Measurements from ENCODE around the gene MLST8.
A peak's percentile ranks its signal among the peaks of the same experiment; 100 is the strongest.

Gene MLST8

DNA sequence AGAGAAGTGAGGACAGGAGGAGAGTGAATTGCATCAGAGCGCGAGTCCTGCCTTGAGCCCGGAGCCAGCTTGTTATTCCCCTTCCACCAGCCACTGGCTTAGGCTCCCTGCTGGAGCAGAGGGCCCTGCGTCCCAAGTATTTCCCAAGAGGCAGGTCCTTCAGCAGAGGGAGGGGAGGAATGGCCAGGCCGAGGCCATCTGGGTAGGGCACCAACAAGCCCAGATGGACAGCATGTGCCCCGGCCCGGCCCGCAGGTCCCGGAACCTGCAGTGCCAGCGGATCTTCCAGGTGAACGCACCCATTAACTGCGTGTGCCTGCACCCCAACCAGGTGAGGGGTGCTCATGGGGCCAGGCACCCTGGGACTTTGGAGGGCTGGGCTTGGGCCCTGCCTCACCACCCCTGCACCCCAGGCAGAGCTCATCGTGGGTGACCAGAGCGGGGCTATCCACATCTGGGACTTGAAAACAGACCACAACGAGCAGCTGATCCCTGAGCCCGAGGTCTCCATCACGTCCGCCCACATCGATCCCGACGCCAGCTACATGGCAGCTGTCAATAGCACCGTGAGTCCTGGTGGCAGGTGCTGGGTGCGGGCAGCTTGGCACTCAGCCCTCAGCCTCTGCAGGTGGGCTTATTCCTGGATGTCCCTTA lies 1.7 kb downstream of the MLST8 start:
- H3K4me3 Mint-ChIP-seq = peak overlapping the region; percentile 90
- H3K27me3 Mint-ChIP-seq = no peaks in the 10 kb centered on the region
- H3K4me1 Mint-ChIP-seq (ENCODE audit: low read depth) = peaks cover 17% of the 10 kb centered on the region
- H3K27ac Mint-ChIP-seq = no peak overlapping the region
- H3K9me3 Mint-ChIP-seq (ENCODE audit: low read depth) = no peaks in the 10 kb centered on the region
- H3K36me3 Mint-ChIP-seq = peaks cover 5% of the 10 kb centered on the region

DNA sequence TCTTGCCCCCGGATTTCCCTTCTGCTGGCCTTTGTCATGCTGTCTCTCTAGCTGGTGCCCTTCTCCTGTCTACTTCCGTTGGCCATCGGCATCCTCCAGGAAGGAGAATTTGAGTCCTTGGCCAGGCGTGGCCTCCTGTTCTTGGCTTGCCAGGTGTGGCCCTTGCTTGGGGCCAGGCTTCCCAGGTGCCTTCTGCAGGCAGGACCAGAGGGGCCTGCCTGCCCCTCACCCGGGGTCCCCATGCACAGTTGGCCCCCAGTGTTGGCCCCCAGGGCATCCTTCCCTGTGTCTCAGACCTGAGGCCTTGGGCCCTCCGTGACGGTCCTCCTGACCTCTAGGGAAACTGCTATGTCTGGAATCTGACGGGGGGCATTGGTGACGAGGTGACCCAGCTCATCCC lies 2.6 kb downstream of the MLST8 start:
- peak overlapping the region; percentile 90 for H3K4me3 Mint-ChIP-seq
- H3K27me3 Mint-ChIP-seq = no peaks in the 10 kb centered on the region
- H3K27ac Mint-ChIP-seq = peak overlapping the region; percentile 58
- peaks cover 7% of the 10 kb centered on the region for H3K36me3 Mint-ChIP-seq
- no peaks in the 10 kb centered on the region for H3K9me3 Mint-ChIP-seq (ENCODE audit: low read depth)
- peaks cover 23% of the 10 kb centered on the region for H3K4me1 Mint-ChIP-seq (ENCODE audit: low read depth)

DNA sequence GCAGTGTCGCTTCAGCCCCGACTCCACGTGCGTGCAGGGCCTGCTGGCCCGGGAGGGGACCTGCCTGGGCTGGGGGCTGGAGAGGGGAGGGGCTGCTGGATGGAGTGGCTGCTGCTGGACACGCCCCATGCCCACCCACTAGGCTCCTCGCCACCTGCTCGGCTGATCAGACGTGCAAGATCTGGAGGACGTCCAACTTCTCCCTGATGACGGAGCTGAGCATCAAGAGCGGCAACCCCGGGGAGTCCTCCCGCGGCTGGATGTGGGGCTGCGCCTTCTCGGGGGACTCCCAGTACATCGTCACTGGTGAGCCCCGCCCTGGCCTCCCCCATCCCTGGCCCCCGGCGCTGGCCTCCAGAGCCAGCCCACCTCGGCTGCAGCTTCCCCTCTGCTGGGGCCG lies 3.1 kb downstream of the MLST8 start:
- Mint-ChIP-seq H3K9me3 (ENCODE audit: low read depth) (no peaks in the 10 kb centered on the region), H3K27me3 (no peaks in the 10 kb centered on the region), H3K4me3 (no peak overlapping the region), H3K36me3 (peaks cover 7% of the 10 kb centered on the region), H3K4me1 (ENCODE audit: low read depth) (peaks cover 27% of the 10 kb centered on the region), H3K27ac (no peak overlapping the region)

DNA sequence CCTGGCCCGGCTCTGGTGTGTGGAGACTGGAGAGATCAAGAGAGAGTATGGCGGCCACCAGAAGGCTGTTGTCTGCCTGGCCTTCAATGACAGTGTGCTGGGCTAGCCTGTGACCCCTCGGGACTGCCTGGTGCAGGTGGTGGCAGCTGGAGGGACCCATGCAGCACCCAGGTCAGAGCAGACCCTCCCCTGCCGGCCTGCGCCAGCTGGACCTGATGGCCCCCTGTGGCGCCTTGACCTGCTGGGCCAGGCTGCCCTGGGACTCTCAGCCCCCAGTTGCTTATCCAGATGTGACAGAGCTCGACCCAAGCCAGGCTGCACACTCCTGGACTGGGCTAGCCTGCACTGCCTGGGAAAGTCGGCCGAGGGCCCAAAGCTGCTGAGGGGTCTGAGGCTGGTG lies 3.5 kb downstream of the MLST8 start:
- Mint-ChIP-seq H3K36me3 (peaks cover 9% of the 10 kb centered on the region), H3K4me1 (ENCODE audit: low read depth) (peaks cover 29% of the 10 kb centered on the region), H3K9me3 (ENCODE audit: low read depth) (no peaks in the 10 kb centered on the region), H3K4me3 (no peak overlapping the region), H3K27me3 (no peaks in the 10 kb centered on the region), H3K27ac (no peak overlapping the region)

DNA sequence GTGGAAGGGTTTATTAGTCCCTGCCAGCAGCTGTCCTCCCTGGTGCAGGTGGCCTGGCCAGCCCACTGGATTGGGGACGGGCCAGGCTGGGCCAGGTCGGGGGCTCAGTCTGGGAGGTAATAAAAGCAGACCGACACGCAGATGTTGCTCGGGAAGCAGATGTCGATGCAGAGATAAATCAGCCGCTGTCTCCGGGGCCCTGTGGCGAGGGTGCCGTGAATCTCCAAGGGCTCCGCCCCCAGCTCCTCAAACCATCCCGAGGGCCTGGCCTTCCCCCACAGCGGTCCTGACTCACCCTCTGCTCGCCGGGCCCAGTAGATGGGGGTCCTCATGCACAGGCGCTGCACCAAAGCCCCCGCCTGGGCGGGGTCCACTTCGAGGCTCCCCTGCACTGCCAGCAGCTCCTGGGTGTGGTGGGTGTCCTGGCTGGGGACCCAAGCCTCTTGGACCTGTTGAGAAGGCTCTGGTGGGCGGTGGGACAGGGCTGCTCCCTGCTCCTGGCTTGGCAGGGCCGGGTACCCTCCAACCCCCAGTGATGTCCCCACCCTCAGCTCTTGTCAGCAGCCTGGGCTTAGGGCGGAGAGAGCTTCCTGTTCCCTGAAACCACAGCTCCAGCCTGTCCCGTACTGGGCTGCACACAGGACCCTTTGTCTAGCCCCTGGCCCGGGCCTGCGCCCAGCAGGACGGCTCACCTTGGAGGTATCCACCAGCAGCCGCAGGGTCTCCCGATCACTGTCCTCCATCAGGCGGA lies 4.2 kb downstream of the MLST8 start:
- Mint-ChIP-seq H3K27me3 (no peaks in the 10 kb centered on the region), H3K4me3 (no peak overlapping the region), H3K36me3 (peaks cover 9% of the 10 kb centered on the region), H3K9me3 (ENCODE audit: low read depth) (no peaks in the 10 kb centered on the region), H3K4me1 (ENCODE audit: low read depth) (peaks cover 26% of the 10 kb centered on the region), H3K27ac (no peak overlapping the region)

DNA sequence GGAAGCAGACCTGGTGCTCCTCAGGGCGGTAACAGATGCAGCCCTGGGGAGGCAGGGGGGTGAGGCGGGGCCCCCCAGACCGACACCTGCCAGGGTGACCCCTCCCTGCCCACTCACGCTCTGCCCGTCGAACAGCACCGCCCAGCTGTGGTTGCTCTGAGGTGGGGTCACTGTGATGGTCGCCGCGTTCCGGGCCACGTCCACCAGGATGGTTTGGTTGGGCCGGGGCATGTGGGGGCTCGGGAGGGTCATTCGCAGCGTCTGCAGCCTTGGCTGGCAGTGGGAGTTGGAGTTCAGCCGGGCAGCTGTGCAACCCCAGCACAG lies 4.7 kb downstream of the MLST8 start:
- peaks cover 9% of the 10 kb centered on the region for H3K36me3 Mint-ChIP-seq
- H3K4me1 Mint-ChIP-seq (ENCODE audit: low read depth) = peaks cover 22% of the 10 kb centered on the region
- no peak overlapping the region for H3K4me3 Mint-ChIP-seq
- no peak overlapping the region for H3K27ac Mint-ChIP-seq
- no peaks in the 10 kb centered on the region for H3K27me3 Mint-ChIP-seq
- no peaks in the 10 kb centered on the region for H3K9me3 Mint-ChIP-seq (ENCODE audit: low read depth)

DNA sequence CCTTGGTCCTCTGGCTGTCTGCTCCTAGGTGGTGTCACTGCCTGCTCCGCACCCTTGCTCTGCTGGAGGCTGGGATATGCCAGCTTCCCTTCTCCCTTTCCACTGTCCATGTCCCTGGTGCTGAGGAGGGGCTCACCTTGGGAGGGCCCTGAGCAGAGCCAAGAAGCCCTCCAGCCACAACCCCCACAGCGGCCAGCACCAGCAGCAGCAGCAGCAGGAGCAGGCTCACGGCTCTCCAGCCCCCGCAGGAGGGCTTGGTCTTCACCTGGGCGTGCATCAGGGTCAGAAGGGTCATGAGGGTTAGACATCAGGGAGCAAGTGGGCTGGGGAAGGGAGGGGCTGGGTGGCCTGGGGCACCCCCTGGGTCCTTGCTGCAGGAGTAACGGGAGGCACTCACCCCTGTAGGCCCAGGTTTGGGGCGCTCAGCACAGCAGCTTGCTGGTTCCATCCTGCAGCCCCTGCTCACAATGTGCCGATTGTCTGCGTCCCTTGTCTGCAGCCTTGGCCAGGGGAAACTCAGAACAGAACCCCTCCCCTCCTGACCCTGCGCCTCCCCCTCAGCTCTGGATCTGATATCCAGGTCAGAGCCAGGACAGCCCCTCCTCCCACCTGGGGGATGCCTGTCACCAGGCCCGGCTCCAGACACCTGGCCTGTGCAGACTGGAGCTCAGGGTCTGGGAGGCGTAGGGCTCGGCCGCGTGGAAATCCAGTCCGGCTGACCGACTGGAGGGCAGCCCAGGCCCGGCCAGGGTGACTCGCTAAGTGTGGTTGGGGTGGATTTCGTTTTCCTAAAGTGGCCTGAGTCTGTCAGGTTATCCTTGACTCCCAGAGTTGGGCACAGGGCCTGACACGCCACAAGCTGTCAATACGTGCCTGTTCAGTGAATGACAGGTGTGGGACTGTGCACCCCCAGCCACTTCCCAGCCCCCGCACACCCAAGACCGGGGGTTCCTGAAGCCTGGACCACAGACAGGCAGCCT lies 5.4 kb downstream of the MLST8 start, which contains the start of gene BRICD5:
BRICD5 (minus strand) TSS at position 478 of the 980 bp plus-strand sequence; CDS start at position 448, 30 bp downstream.
- H3K36me3 Mint-ChIP-seq = peaks cover 9% of the 10 kb centered on the region
- no peaks in the 10 kb centered on the region for H3K9me3 Mint-ChIP-seq (ENCODE audit: low read depth)
- H3K4me3 Mint-ChIP-seq = no peak within 1 kb of the TSS
- H3K4me1 Mint-ChIP-seq (ENCODE audit: low read depth) = peaks cover 22% of the 10 kb centered on the region
- no peaks in the 10 kb centered on the region for H3K27me3 Mint-ChIP-seq
- no peak within 1 kb of the TSS for H3K27ac Mint-ChIP-seq

DNA sequence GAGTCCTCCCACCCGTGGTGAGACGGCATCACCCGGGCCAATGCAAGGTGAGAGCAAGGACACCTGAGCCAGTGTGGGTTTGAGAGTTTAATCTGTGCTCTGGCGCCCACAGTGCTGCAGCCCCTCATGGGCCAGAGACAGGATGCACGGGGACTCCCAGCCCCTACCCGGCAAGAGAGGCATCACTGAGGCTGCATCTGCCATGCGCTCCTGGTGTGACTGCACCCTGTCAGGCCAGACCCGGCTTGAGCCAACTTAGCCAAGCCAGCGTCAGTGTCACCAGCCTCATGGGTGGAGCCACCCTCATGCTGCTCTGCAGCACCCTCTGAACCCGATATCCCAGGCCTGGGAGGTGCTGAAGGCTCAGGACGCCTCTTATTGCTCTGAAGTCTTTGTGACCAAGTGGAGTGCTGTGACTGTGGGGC lies 6.7 kb downstream of the MLST8 start:
- Mint-ChIP-seq H3K4me1 (ENCODE audit: low read depth) (peaks cover 20% of the 10 kb centered on the region), H3K27me3 (no peaks in the 10 kb centered on the region), H3K36me3 (peaks cover 7% of the 10 kb centered on the region), H3K4me3 (peak overlapping the region; percentile 58), H3K27ac (no peak overlapping the region), H3K9me3 (ENCODE audit: low read depth) (no peaks in the 10 kb centered on the region)

DNA sequence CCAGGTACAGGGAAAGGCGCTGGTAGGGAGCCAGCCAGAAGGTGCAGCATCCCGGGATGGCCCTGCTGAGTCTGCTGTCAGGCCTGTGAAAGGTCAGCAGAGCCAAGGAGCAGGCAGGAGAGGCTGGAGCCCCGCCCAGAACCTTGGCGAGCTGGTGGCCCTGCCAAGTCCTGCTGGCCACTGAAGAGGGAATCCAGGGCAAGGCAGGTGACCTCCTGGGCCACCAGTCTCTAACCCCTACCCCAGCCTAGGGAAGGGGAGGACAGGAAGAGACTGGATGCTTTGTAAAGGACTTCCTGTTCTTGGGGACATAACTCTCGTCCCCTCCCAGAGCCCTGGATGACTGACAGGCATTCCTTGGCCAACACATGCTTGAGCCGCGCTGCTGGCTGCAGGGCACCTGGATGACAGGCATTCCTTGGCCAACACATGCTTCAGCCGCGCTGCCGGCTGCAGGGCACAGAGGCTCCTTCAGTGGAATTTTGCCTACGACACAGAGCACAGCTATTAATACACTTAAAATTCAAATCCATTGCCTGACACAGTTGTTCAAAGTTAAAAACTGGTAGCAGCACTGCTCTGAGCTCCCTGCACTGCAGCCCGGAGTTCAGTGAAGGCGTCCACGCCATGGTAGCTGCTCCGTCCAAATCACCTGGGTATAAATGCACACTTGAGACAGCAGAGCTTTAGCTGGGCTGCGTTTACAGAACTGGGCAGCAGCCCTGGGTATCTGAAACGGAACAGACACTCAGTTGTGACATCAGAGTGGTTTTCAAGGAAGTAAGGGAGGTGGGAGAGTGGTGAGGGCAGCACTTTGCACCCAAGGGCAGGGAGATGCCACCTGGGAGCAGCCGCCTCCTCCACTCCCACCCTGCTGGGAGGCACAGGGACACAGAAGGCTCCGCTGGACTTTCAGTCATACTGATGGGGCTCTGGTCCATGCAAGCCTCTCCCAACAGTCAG lies 7.4 kb downstream of the MLST8 start:
- Mint-ChIP-seq H3K27me3 (no peaks in the 10 kb centered on the region), H3K9me3 (ENCODE audit: low read depth) (no peaks in the 10 kb centered on the region), H3K4me1 (ENCODE audit: low read depth) (peaks cover 16% of the 10 kb centered on the region), H3K27ac (peak overlapping the region; percentile 41), H3K4me3 (peak overlapping the region; percentile 91), H3K36me3 (peaks cover 5% of the 10 kb centered on the region)

DNA sequence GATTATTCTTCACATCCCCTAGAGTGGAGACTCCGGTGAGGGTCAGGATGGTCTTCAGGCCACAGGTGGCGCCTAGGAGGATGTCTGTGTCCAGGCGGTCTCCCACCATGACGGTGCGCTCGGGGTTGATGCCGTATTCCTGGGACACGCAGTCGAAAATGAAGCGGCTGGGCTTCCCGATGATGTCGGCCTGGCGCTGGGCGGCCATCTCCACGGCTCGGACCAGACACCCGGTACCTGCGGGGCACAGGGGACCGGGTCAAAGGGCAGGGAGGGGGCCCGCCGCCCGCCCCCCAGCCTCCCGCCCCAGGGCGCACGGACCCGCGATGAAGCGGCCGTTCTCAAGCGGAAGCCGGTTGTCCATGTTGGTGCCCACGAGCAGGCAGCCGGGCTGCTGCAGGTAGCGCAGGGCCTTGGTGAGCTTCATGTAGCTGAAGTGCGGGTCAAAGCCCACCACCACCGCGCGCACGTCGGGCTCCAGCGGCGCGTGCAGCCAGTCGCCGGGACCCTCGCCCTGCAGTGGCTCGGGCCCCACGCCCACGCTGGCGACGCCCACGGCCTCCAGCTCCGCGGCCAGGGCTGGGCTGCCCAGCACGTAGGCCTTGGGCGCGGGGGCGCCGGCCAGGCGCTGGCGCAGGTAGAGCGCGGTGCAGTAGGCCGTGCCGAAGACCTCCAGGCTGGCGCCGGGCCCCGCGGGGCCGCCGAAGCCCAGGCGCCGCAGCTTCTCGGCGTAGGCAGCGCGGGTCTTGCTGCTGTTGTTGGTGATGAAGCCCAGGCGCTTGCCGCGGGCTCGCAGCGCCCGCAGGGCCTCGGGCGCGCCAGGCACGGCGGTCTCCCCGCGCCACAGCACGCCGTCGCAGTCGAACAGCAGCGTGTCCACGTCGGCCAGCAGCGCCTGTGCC lies 8.8 kb downstream of the MLST8 start:
- peaks cover 15% of the 10 kb centered on the region for H3K4me1 Mint-ChIP-seq (ENCODE audit: low read depth)
- H3K9me3 Mint-ChIP-seq (ENCODE audit: low read depth) = no peaks in the 10 kb centered on the region
- H3K27me3 Mint-ChIP-seq = no peaks in the 10 kb centered on the region
- H3K36me3 Mint-ChIP-seq = peaks cover 5% of the 10 kb centered on the region
- peak overlapping the region; percentile 91 for H3K4me3 Mint-ChIP-seq
- H3K27ac Mint-ChIP-seq = peak overlapping the region; percentile 46

DNA sequence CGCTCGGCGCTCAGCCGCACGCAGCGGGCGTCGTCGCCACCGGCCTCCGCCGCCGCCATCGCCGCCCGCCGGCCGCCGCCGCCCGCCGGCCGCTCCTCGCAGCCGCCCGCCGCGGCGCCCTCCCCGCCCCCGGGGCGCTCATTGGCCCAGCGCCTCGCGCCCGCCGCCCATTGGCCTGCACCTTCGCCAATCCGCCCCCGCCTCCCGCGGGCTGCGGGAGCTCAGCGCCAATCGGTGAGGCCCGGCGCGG lies 9.4 kb downstream of the MLST8 start, which contains the start of gene PGP:
PGP (minus strand) TSS at position 122 of the 250 bp plus-strand sequence; CDS start at position 59, 63 bp downstream.
- no peaks in the 10 kb centered on the region for H3K27me3 Mint-ChIP-seq
- peak within 1 kb of the TSS; percentile 91 for H3K27ac Mint-ChIP-seq
- H3K36me3 Mint-ChIP-seq = peaks cover 5% of the 10 kb centered on the region
- no peaks in the 10 kb centered on the region for H3K9me3 Mint-ChIP-seq (ENCODE audit: low read depth)
- H3K4me1 Mint-ChIP-seq (ENCODE audit: low read depth) = peaks cover 15% of the 10 kb centered on the region
- H3K4me3 Mint-ChIP-seq = peak within 1 kb of the TSS; percentile 91

DNA sequence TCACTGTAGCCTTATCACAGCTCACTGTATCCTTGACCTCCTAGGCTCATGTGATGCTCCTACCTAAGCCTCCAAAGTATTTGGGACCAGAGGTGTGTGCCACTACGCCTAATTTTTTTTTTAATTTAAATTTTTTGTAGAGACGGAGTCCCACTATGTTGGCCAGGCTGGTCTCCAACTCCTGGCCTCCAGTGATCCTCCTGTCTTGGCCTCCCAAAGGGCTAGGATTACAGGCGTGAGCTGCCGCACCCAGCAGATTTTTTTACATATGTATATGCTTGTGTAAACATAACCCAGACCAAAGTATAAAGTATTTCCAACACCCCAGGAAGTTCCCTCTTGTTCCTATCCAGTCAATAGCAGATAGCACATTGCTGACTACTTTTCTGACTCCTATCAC lies 11.1 kb downstream of the MLST8 start:
- H3K4me3 Mint-ChIP-seq = peak overlapping the region; percentile 90
- no peaks in the 10 kb centered on the region for H3K27me3 Mint-ChIP-seq
- H3K9me3 Mint-ChIP-seq (ENCODE audit: low read depth) = no peaks in the 10 kb centered on the region
- H3K27ac Mint-ChIP-seq = no peak overlapping the region
- H3K4me1 Mint-ChIP-seq (ENCODE audit: low read depth) = peaks cover 15% of the 10 kb centered on the region
- peaks cover 5% of the 10 kb centered on the region for H3K36me3 Mint-ChIP-seq

DNA sequence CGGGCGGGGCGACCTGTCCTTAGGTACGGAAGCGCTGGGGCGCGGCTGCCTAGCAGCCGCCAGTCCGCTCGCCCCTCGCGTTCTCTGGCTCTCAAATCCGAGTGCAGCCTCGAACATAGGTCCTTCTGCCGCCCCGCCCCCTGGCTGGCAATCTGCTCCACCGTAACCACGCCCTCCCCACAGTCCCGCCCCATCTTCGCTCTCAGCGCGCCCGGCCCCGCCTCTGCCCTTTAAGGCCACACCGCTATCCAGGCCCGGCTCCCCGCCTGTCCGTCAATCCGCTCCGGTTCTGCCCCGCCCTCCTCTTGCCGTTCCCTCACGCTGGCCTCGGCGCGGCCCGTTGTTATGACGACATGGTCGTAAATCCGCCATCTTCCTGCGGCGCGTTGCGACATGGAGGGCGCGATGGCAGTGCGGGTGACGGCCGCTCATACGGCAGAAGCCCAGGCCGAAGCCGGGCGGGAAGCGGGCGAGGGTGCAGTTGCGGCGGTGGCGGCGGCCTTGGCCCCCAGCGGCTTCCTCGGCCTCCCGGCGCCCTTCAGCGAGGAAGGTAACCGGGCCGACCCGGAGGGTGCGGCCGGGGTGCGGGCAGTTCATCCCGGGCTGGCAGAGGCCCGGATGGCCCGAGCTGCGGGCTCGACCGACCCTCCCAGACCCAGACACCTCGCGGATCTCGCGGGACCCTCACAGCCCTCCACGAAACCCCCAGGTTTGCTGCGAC lies 18.1 kb downstream of the MLST8 start, which contains the start of gene E4F1:
E4F1 (plus strand) TSS at position 371 of the 721 bp plus-strand sequence; CDS start at position 394, 23 bp downstream.
- H3K27ac Mint-ChIP-seq = peak within 1 kb of the TSS; percentile 54
- H3K27me3 Mint-ChIP-seq = no peaks in the 10 kb centered on the region
- no peaks in the 10 kb centered on the region for H3K36me3 Mint-ChIP-seq
- H3K4me1 Mint-ChIP-seq (ENCODE audit: low read depth) = peaks cover 12% of the 10 kb centered on the region
- no peaks in the 10 kb centered on the region for H3K9me3 Mint-ChIP-seq (ENCODE audit: low read depth)
- peak within 1 kb of the TSS; percentile 87 for H3K4me3 Mint-ChIP-seq
